Parathyroid adenoma (tissue), 2 donors: ENCODE results near the gene TRAF4.

Experiments used
- H2AFZ ChIP-seq: fragments of 300-600 bp; sonication (generic); one replicate; pipeline ENCODE4 v1.7.0; 2017; ENCODE audit warnings: antibody characterized with exemption, mild to moderate bottlenecking
- H3K27ac ChIP-seq: fragments of 300-600 bp; sonication (generic); one replicate; pipeline ENCODE4 v1.7.0; 2017
- H3K27me3 ChIP-seq: fragments of 300-600 bp; sonication (generic); one replicate; pipeline ENCODE4 v1.7.0; 2017; ENCODE audit warnings: low read length; ENCODE audit not compliant: control insufficient read depth, insufficient read depth
- H3K36me3 ChIP-seq: fragments of 300-600 bp; sonication (generic); one replicate; pipeline ENCODE4 v1.7.0; 2017; ENCODE audit warnings: low read length; ENCODE audit not compliant: control insufficient read depth, insufficient read depth
- H3K4me1 ChIP-seq: fragments of 300-600 bp; sonication (generic); one replicate; pipeline ENCODE4 v1.7.0; 2017; ENCODE audit warnings: control low read depth
- H3K4me2 ChIP-seq: fragments of 300-600 bp; sonication (generic); one replicate; pipeline ENCODE4 v1.7.0; 2017; ENCODE audit warnings: low read length
- H3K4me3 ChIP-seq: fragments of 300-600 bp; sonication (generic); one replicate; pipeline ENCODE4 v1.7.0; 2017; ENCODE audit warnings: low read depth, low read length
- H3K79me2 ChIP-seq: fragments of 300-600 bp; sonication (generic); one replicate; pipeline ENCODE4 v1.7.0; 2017; ENCODE audit warnings: control low read depth
- H3K9ac ChIP-seq: fragments of 300-600 bp; sonication (generic); one replicate; pipeline ENCODE4 v1.7.0; 2017; ENCODE audit warnings: mild to moderate bottlenecking
- H3K9me3 ChIP-seq: fragments of 300-600 bp; sonication (generic); one replicate; pipeline ENCODE4 v1.7.0; 2017; ENCODE audit warnings: low read length; ENCODE audit not compliant: control insufficient read depth
- CTCF ChIP-seq: fragments of 300-600 bp; sonication (generic); IDR thresholded peaks from one replicate; pipeline ENCODE4 v1.7.0; 2017; ENCODE audit warnings: antibody characterized with exemption, mild to moderate bottlenecking
- donor health status: primary hyperparathyroidism.

The TRAF4 gene

DNA sequence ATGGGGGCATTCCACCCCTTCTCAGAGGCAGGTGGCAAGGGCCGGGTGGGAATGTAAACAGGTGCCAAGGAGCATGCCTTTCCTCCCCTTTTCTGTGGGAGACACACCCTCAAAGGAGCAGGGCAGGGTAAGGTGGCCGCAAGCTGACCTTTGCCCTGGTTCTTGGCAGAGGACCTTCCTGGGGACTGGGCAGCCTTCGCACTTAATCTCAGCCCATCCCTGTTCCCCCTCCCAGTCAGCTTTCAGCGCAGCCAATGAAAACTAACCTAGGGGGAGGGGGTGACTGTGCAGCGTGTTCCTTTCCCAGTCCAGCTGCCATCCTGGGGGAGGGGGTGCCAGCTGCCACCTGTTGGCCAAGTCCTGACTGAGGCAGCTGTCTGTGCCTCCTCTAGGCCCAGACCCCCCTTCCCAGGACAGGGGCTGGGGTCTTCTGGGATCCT lies 2.8 kb downstream of the TRAF4 start:
- Histone ChIP-seq H3K27me3 (no peaks in the 10 kb centered on the region), H3K4me1 (peaks cover 23% of the 10 kb centered on the region), H3K9me3 (no peaks in the 10 kb centered on the region), H3K4me2 (peak overlapping the region; percentile 65), H3K79me2 (peaks cover 3% of the 10 kb centered on the region), H3K9ac (no peak overlapping the region), H2AFZ (no peak overlapping the region), H3K36me3 (no peaks in the 10 kb centered on the region), H3K4me3 (no peak overlapping the region), H3K27ac (peak overlapping the region; percentile 70)
- TF ChIP-seq CTCF, result no peak

GRCh38 chr17:28747051-28747691 lies 3.4 kb downstream of the TRAF4 start:
- Histone ChIP-seq H3K27me3 (no peaks in the 10 kb centered on the region), H3K36me3 (no peaks in the 10 kb centered on the region), H3K9me3 (no peaks in the 10 kb centered on the region), H3K9ac (no peak overlapping the region), H3K4me3 (no peak overlapping the region), H3K4me2 (no peak overlapping the region), H3K79me2 (peaks cover 3% of the 10 kb centered on the region), H2AFZ (no peak overlapping the region), H3K4me1 (peaks cover 23% of the 10 kb centered on the region), H3K27ac (peak overlapping the region; percentile 70)
- TF ChIP-seq CTCF, result no peak

DNA sequence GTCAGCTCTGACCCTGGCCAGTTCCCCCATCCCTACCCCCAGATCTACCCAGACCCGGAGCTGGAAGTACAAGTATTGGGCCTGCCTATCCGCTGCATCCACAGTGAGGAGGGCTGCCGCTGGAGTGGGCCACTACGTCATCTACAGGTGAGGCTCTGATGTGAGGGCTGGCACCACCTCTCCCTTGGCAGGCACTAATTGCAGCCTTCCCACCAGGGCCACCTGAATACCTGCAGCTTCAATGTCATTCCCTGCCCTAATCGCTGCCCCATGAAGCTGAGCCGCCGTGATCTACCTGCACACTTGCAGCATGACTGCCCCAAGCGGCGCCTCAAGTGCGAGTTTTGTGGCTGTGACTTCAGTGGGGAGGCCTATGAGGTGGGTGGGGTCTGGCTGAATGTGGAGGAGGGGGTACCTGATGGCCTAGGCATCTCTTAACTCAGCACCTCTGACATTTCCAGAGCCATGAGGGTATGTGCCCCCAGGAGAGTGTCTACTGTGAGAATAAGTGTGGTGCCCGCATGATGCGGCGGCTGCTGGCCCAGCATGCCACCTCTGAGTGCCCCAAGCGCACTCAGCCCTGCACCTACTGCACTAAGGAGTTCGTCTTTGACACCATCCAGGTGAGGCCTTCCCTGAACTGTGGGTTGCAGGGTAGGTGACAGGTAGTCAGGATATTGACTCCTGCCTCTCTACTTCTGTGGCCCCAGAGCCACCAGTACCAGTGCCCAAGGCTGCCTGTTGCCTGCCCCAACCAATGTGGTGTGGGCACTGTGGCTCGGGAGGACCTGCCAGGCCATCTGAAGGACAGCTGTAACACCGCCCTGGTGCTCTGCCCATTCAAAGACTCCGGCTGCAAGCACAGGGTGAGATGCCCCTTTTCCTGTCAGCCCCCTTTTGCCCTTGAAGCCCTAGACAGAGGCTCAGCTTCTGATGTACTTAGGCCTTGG lies 4.3 kb downstream of the TRAF4 start:
- H3K9ac ChIP-seq, result no peak overlapping the region
- no peaks in the 10 kb centered on the region for H3K27me3 ChIP-seq
- no peak overlapping the region for H2AFZ ChIP-seq
- no peak overlapping the region for H3K4me2 ChIP-seq
- H3K27ac ChIP-seq, result peak overlapping the region; percentile 70
- peaks cover 23% of the 10 kb centered on the region for H3K4me1 ChIP-seq
- peaks cover 3% of the 10 kb centered on the region for H3K79me2 ChIP-seq
- no peaks in the 10 kb centered on the region for H3K9me3 ChIP-seq
- no peak overlapping the region for H3K4me3 ChIP-seq
- H3K36me3 ChIP-seq, result no peaks in the 10 kb centered on the region
- TF ChIP-seq CTCF, result no peak

GRCh38 chr17:28748852-28749515 lies 5.2 kb downstream of the TRAF4 start:
- no peak overlapping the region for H2AFZ ChIP-seq
- H3K9ac ChIP-seq, result no peak overlapping the region
- TF ChIP-seq CTCF, result no peak
- H3K27ac ChIP-seq, result no peak overlapping the region
- H3K79me2 ChIP-seq, result peaks cover 3% of the 10 kb centered on the region
- no peaks in the 10 kb centered on the region for H3K36me3 ChIP-seq
- peaks cover 23% of the 10 kb centered on the region for H3K4me1 ChIP-seq
- no peaks in the 10 kb centered on the region for H3K9me3 ChIP-seq
- no peak overlapping the region for H3K4me2 ChIP-seq
- H3K4me3 ChIP-seq, result no peak overlapping the region
- no peaks in the 10 kb centered on the region for H3K27me3 ChIP-seq
